GM18526 (cell line): ENCODE results near the gene CLRN3.

Experiments used
- POLR2A ChIP-seq: IDR thresholded peaks from 3 replicates; pipeline ENCODE4 v1.6.1; 2011; ENCODE audit not compliant: insufficient read length; ENCODE audit errors: extremely low read depth

The CLRN3 gene

GRCh38 chr10:127889605-127890195 lies 3.0 kb downstream of the CLRN3 start:
- no peak for TF ChIP-seq POLR2A

GRCh38 chr10:127888521-127889312 lies 4.0 kb downstream of the CLRN3 start:
- no peak for TF ChIP-seq POLR2A

DNA sequence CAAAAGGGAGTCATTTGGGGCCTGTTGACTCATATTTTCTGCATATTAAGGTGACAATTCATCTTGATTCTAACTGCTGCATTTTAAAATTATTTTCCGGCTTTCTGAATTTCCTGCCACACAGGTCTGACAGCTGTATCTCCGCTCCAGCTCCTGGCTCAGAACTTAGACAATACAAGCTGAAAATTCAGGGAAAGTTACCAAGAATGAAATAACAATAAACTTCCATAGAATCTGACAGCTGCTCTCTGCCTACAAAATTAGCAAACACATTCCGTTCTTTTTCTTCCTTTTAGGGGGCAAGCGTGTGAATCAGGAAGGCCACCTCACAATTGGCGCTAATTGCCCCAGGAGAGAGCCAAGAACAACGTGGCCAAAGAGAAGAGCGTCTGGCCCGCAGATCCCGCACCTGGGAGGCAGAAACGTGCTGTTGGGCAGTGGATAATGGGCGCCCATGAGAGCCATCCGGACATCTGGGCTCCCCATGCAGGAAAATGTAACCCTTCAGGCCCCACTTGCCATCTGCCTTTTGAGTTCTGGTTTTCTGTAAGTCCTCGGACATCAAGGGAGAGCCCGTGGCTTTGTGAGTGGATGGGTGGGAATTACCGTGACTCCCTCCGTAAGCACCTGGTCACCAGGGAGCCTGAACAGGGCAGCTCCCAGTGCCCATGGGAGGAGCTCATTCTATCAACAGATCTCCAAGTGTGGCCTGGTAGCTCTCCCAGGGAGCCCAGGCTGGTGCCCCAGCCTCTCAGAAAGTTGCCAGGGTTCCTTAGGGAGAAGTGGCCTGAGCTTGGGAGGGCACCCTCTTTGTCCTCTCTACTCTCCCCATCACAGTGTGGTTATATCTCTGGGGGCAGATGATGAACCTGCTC lies 5.0 kb downstream of the CLRN3 start:
- TF ChIP-seq POLR2A = no peak

DNA sequence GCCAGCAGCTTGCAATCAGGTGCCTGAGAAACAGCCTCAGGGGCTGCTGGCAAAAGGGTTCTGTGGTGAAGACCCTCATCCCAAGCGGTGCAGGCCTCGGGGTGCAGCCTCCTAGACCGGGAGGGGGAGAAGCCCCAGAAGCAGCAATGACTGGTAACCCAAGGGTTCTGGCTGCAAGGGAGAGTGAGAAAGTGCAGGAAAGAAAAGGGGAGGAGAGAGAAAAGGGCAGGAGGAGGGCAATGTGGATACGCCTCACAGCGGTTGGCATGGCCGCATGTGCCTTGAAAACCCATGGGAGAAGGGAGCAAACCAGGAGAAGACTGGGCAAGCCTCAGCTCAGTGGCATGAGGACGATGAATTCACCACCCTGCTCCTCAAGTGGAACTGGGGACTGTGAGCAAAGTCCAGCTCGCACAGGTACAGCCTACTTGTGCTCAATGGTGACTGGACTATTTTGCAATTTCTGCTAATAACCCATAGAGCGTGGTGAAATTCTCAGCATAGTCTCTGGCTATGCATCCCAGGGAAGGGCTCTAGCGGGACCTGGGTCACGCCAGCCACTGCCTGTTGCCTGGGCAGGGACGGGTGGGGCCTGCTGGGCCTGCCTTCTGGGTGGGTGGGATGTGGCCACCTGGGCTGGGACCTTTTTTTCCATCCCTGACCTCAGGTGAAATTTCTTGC lies 6.2 kb downstream of the CLRN3 start:
- TF ChIP-seq POLR2A = no peak

DNA sequence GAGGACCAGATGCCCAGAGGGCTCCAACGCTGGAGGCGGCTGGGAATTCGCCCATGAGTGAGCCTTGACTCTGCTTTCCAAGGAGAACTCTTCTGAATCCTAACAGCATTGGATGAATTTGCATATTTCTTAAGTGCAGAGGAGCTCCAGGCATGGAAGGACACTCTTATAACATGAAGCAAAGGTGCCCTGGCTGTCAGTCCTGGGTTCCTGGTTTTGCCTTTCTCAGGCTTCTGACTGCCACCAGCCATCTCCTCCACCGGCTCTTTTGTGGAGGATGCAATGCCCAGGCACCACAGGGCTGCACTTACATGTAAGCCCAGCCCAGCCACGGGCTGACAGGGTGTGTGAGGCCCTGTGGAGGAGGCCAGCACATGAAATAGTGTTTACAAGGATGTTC lies 8.2 kb downstream of the CLRN3 start:
- TF ChIP-seq POLR2A = no peak

- TF ChIP-seq POLR2A = no peak
Measured at GRCh38 chr10:127883516-127883915, 9.2 kb downstream of the CLRN3 start.

- no peak for TF ChIP-seq POLR2A
Measured at GRCh38 chr10:127882801-127883459, 9.8 kb downstream of the CLRN3 start.

DNA sequence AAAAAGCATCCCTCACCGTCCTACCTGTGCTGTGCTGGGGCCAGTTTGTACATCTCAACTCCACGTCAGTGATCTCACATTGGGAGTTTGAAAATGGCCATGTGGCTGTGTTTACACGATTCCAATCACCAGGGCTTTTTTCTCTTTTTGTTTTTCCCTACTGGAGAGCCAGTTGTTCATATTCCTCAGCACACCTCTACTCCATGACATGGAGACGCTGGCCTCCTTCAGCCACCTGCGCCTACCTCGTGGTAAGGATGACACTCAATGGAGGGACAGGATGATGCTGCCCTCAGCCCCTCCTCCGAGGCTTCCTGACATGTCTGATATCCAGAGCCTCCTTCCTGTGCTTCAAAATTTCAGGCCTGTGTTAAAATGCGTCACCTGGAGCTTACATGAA lies 10.3 kb downstream of the CLRN3 start:
- TF ChIP-seq POLR2A = no peak

- no peak for TF ChIP-seq POLR2A
Measured at GRCh38 chr10:127881262-127881661, 11.5 kb downstream of the CLRN3 start.

DNA sequence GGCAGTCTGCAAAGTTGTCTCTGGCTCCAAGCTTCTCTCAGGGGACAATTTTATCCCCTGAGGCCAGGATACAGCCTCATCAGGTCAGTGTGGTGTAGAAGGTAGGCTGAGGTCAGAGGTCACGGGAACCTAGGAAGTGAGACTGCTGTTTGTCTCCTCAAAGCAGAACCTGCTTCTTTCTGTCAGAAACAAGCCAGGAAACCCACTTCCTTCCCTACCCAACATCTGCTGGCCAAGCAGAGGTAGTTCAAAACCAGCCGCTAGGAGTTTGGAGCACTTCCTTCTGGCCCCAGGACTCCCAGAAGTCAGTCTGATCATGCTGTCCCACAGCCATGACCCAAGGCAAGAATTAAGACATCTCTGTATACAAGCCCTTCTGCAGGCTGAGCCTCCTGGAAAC lies 12.2 kb downstream of the CLRN3 start:
- TF ChIP-seq POLR2A = no peak

- no peak for TF ChIP-seq POLR2A
Measured at GRCh38 chr10:127878475-127879055, 14.2 kb downstream of the CLRN3 start.

- TF ChIP-seq POLR2A = no peak
Measured at GRCh38 chr10:127877699-127878098, 15.0 kb downstream of the CLRN3 start.

DNA sequence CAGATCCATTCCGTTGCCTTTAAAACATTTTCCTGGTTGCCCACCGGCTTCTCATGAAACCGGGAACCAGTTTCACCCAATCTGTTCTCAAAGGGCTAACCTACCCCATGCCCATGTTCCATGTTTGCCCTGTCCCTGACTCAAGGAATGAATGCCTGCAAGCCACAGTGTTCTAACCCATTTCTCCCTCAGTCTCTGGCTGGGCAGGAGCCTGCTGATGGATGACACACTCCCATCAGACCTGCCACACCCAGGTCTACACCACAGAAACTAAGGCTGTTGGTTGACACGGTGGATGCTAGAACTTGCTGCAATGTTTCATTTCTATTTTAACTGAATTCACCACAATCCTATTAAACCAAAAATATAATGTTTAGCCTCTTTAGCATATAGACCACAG lies 15.6 kb downstream of the CLRN3 start:
- no peak for TF ChIP-seq POLR2A

GRCh38 chr10:127875916-127876315 lies 16.8 kb downstream of the CLRN3 start:
- no peak for TF ChIP-seq POLR2A

GRCh38 chr10:127875449-127875765 lies 17.3 kb downstream of the CLRN3 start:
- no peak for TF ChIP-seq POLR2A
